Keratinocyte (primary cell): ENCODE data around the gene MROH2A.

Experiments
- CTCF ChIP-seq, 3 experiments: IDR thresholded peaks in 1 of 3; conservative IDR thresholded peaks in 1 of 3; optimal IDR thresholded peaks in 1 of 3; 2 replicates in 2 of 3; 3 replicates in 1 of 3; pipeline versions ENCODE3 to v1.5.1; 2011; ENCODE audit warnings: low read length in 3 of 3, mild to moderate bottlenecking in 3 of 3, moderate library complexity in 2 of 3, control low read depth in 1 of 3, inconsistent platforms in 1 of 3; ENCODE audit not compliant: insufficient read depth in 2 of 3; ENCODE audit errors: extremely low read depth in 1 of 3
- EZH2 ChIP-seq: IDR thresholded peaks from one replicate; pipeline ENCODE4 v1.6.1; 2012; ENCODE audit warnings: inconsistent platforms, mild to moderate bottlenecking, low read length, moderate library complexity

GRCh38 chr2:233857511-233858141 is 79.5 kb downstream of the MROH2A start:
- TF ChIP-seq CTCF (optimal IDR thresholded peaks at IDR 0.05 in 1 of 3, IDR thresholded peaks at IDR 0.05 in 1 of 3, conservative IDR thresholded peaks at IDR 0.05 in 1 of 3; ENCODE audit: extremely low read depth in 1 of 3, insufficient read depth in 2 of 3, low read length in 3 of 3) (peak; percentile 76 to 89 (median 87)), EZH2 (no peak)
